GM10248 (cell line): Measurements from ENCODE around the gene USP10.

Experiments used
- CTCF ChIA-PET: fragments of 300-600 bp; sonication (Branson Sonifier 250); formaldehyde crosslinking; extraction: SDS; loops from one replicate; lab custom pipeline; 2021; ENCODE audit warnings: antibody characterized with exemption; lab: Yijun Ruan, JAX
- POLR2A ChIA-PET: fragments of 350-650 bp; sonication (Branson Sonifier 250); formaldehyde crosslinking; extraction: SDS; loops from one replicate; lab custom pipeline; 2020; ENCODE audit warnings: antibody characterized with exemption; lab: Yijun Ruan, JAX
- DNase-seq: peaks from one replicate; pipeline ENCODE4 v3.0.0; 2012; ENCODE audit errors: extremely low spot score
- CTCF ChIP-seq: IDR thresholded peaks from 2 replicates; pipeline ENCODE4 v1.5.1; 2012; ENCODE audit warnings: mild to moderate bottlenecking, low read depth; ENCODE audit errors: extremely low read depth, missing control alignments, control extremely low read depth

USP10 gene

GRCh38 chr16:84791501-84791900, 91.7 kb downstream of the USP10 start:
- no peak for DNase-seq
- POLR2A ChIA-PET: no interaction called here
- CTCF ChIA-PET: interaction anchor here (2.1 kb wide), 1 partner anchor 9 kb away, joined by 5 read pairs; no protein-coding TSS in a partner anchor
- TF ChIP-seq CTCF: no peak

DNA sequence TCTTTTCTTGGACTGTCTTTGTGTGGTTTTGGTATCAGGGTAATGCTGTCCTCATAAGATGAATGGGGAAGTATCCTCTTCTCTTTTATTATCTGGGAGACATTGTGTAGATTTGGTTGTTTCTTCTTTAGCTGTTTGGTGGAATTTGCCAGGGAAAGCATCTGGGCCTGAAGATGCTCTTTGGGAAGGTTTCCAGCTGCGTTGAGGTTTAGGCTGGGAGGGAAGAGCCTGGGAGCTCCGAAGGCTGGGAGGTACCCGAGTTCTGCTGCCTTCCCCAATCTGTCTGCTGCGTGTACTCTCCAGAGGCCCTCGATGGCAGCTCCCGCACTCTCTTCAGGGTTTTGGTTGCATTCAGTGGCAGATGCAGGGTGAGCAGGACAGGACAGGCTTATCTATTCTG, 94.4 kb downstream of the USP10 start:
- TF ChIP-seq CTCF: no peak
- no peak for DNase-seq
- ChIA-PET POLR2A (interaction anchor here (0.5 kb wide), 1 partner anchor 240 kb away, joined by 5 read pairs; no protein-coding TSS in a partner anchor), CTCF (interaction anchor here (1.3 to 1.5 kb wide), 2 partner anchors 68 to 158 kb away, joined by 3 read pairs; no protein-coding TSS in a partner anchor)

GRCh38 chr16:84794626-84795025, 94.8 kb downstream of the USP10 start:
- no peak for TF ChIP-seq CTCF
- ChIA-PET POLR2A (interaction anchor here (0.5 kb wide), 1 partner anchor 240 kb away, joined by 5 read pairs; no protein-coding TSS in a partner anchor), CTCF (interaction anchor here (1.3 to 1.5 kb wide), 2 partner anchors 68 to 158 kb away, joined by 3 read pairs; no protein-coding TSS in a partner anchor)
- no peak for DNase-seq

DNA sequence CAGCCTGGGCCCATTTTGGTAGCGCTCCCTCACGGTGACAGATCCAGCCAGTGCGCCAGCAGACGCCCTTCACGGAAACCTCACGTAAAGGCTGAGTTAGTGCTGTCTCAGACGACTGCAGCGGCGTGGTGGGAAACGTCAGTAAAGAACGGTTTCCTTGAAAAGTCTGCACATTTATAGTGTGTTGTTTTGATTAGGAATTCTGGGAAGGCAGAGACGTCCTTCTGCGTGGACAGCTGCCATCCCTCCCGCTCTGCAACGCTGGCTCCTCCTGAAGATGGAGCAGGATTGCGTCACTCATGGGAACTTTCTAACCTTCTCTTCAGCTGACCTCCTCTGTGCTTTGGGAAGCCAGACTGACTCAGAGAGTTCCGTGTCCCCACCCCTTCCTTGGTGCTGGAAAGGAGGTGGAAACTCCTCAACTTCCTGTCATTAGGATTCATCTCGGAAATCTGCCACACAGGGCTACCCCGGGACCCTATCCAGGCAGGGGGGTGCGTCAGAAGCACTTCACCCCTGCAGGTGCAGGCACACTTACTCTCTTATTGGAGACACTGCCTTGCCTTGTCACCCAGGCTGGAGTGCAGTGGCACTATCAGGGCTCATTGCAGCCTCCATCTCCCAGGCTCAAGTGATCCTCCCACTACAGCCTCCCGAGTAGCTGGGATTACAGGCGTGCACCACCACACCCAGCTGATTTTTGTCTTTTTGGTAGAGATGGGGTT, 95.7 kb downstream of the USP10 start:
- ChIA-PET CTCF (no interaction called here), POLR2A (no interaction called here)
- no peak for TF ChIP-seq CTCF
- no peak for DNase-seq

DNA sequence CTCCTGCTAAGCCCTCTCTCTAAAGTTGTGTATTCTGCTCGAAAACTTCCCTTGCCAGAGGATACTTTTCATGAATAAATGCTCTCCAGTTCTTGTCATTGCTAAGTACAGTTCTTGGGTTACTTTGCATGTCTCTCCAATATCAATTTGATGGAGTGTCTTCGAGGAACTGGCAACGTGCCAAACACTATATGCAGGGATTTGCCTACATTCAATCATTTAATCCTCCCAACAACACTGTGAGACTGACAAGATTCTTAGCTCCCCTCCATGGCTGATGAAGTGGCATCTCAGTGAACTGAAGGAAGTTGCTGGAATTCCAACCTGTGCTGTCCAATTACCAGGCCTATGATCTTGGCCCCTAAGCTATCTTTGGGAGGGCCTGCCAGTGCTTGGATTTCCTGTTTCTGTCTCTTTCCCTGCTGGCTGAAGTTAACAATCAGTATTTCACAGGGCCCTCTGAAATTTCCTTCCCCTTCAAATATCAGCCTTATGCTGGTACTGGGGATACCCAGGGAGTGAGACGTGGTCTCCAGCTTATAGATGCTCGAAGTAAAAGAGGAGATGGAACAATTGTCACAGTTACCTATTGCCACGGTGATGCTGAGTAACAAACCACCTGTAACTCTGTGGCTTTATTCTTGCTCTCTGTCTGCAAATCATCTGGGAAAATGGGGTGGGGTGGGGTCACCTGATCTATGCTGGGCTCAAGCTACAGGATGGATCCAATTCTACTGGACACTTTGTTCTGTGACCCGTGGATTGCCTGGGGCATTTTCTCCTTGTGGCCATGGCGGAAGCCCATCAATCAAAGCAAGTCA, 100.6 kb downstream of the USP10 start:
- TF ChIP-seq CTCF: no peak
- ChIA-PET POLR2A (no interaction called here), CTCF (interaction anchor here (1.3 to 1.9 kb wide), 2 partner anchors 9 to 171 kb away, joined by 3 to 5 read pairs; no protein-coding TSS in a partner anchor)
- no peak for DNase-seq

- no peak for DNase-seq
- ChIA-PET POLR2A (no interaction called here), CTCF (no interaction called here)
- TF ChIP-seq CTCF: no peak
Observed at GRCh38 chr16:84803146-84803545, 103.3 kb downstream of the USP10 start.
